ENCODE data around the gene IL17C.

Gene IL17C

DNA sequence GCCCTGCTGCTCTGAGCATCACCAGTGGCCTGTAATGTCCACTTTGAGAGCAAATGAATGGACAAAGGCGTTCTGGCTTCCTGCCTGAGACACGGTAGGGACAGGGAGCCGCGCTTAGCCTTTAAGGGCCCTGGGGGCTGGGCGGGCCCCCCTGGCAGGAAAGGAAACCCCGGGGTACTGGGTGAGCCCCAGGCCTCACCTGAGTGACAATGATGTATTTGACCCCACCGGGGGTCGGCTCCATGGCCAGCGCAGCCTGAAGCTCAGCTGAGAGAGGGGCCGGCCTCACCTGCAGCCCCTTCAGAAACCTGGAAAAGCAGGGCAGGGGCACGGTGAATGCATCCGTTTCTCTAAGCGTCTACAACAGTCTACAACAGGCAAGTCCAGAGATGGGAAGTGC lies 14.7 kb downstream of the IL17C start:
- TF ChIP-seq, protein P1, sequence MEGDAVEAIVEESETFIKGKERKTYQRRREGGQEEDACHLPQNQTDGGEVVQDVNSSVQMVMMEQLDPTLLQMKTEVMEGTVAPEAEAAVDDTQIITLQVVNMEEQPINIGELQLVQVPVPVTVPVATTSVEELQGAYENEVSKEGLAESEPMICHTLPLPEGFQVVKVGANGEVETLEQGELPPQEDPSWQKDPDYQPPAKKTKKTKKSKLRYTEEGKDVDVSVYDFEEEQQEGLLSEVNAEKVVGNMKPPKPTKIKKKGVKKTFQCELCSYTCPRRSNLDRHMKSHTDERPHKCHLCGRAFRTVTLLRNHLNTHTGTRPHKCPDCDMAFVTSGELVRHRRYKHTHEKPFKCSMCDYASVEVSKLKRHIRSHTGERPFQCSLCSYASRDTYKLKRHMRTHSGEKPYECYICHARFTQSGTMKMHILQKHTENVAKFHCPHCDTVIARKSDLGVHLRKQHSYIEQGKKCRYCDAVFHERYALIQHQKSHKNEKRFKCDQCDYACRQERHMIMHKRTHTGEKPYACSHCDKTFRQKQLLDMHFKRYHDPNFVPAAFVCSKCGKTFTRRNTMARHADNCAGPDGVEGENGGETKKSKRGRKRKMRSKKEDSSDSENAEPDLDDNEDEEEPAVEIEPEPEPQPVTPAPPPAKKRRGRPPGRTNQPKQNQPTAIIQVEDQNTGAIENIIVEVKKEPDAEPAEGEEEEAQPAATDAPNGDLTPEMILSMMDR (IDR thresholded peaks at IDR 0.05; ENCODE audit: low read depth, low read length), result no peak
- H3K4me3 ChIP-seq (ENCODE audit: low read depth, low read length), result no peak overlapping the region

DNA sequence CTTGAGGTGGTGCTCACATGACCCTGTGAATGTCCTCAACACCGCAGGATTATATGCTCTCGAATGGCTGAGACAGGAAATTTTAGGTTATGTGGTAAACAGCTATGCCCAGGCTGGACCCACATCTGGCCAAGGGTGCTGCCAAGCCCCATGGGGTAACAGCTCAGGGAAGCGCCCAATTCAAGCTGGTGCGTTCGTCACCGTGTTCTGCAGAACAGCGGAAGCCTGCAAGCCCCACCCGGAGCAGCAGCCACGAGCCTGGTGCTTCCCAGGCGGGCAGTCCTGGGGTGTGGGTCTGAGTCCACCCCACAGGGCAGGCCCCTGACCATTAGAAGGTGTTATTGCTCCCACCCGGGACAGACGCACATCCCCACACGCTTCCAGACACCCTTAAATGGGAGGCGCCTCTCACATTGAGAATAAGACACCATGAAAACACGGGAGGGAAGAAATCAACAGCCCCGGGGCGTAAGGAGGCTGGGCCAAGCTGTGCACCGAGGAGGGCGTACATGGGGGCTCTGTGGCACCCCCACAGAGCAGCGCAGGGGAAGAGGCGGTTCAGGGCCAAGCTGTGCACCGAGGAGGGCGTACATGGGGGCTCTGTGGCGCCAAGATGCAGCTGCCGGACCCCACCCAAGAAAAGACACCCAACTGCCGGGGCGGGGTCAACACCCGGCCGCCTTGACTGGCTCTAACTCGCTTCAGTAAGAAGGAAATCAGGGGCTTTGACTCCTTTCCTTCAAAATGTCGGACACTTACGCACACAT lies 15.4 kb downstream of the IL17C start:
- TF ChIP-seq, protein P1 (IDR thresholded peaks at IDR 0.05; ENCODE audit: low read depth, low read length), result no peak

DNA sequence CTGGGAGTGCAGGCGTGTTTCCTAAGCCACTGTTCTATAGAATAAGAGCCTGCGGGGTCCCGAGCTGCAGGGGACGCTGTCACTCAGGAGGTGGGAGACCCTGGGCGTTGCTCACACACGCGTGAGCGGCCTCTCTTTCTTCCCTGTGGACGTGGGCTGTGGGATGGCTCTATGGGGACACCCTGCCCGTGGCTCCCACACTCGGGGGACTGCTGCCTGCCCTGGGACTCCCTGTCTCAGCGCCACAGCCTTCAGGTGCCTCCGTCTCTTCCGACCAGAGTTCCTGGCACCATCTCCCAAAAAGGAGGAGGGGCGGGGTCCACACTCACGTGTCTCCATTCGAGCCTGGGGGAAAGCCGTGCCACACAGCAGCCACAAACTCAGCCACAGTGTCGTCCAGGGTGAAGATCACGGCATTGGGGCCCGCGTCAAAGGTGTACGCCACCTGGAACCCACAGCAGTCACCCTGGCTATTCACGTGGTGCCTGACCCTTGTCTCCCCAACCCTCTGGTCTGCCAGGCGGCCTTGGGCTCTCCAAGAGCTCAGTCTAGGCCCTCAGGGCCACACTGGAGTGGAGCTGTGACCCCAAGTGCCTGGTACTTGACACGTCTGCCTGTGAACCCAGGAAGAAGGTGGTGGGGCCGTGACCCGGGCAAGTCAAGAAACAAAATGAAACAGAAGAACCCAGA lies 16.1 kb downstream of the IL17C start:
- TF ChIP-seq, protein P1 (IDR thresholded peaks at IDR 0.05; ENCODE audit: low read depth, low read length), result no peak
- no peak overlapping the region for H3K4me3 ChIP-seq (ENCODE audit: low read depth, low read length)

More for the DNA sequence above, 15.4 kb downstream of the IL17C start:
- H3K4me3 ChIP-seq (ENCODE audit: low read depth, low read length), result no peak overlapping the region

DNA sequence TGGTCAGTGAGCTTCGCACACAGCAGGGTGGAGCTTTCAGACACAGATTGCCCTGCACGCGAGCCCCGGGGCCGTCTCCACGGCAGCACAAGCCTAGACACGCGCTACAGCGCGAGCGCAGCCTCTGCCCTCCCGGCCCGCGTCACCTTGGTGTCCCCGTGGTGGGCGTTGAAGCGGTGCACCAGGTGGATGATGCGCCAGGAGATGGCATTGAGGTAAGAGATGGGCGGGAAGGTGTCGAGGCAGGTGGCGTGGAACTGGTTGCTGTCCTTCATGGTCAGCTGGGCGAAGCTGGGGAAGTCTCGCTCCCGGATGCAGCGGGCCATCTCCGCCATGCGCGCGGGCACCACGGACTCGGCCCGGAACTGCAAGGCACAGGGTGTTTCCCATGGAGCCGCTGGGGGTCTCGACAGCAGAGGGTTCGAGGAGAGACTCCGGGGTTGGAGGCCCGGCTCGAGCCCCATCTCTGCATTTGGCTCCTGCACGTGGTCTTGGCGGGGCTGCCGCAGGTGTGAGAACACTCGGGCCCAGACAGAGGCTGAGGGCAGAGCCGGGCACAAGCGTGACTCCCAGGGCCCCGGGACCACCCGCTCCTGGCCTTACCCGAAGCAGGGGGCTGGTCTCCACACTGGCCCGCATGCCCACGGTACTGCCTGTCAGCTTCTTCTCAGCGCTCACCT lies 16.8 kb downstream of the IL17C start:
- H3K4me3 ChIP-seq (ENCODE audit: low read depth, low read length), result no peak overlapping the region
- TF ChIP-seq, protein P1 (IDR thresholded peaks at IDR 0.05; ENCODE audit: low read depth, low read length), result no peak

DNA sequence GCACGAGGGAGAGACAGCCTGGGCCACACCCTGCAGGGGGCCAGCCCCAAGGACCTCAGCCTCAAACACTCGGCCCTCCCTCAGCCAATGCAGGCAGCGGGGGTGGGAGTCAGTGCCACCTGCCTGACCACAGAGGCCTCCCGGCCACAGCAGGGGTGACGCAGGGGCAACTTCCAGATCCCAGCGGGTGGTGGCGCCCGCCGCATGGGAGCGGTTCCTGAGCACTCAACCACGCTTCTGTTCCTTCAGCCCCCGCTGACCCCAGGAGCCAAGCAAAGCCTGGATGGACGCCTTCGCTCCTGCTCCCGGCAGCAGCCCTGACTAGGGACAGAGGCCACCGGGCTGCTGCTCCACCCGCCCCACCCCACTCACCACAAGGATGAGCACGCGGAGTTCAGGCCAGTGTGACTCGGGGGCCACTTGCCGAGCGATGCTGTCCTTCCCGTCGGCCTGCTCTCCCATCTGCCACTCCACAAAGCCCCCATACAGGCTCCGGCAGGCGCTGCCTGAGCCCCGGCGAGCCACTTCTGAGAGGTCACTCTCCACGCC lies 17.4 kb downstream of the IL17C start:
- no peak overlapping the region for H3K4me3 ChIP-seq (ENCODE audit: low read depth, low read length)
- TF ChIP-seq, protein P1 (IDR thresholded peaks at IDR 0.05; ENCODE audit: low read depth, low read length), result no peak

DNA sequence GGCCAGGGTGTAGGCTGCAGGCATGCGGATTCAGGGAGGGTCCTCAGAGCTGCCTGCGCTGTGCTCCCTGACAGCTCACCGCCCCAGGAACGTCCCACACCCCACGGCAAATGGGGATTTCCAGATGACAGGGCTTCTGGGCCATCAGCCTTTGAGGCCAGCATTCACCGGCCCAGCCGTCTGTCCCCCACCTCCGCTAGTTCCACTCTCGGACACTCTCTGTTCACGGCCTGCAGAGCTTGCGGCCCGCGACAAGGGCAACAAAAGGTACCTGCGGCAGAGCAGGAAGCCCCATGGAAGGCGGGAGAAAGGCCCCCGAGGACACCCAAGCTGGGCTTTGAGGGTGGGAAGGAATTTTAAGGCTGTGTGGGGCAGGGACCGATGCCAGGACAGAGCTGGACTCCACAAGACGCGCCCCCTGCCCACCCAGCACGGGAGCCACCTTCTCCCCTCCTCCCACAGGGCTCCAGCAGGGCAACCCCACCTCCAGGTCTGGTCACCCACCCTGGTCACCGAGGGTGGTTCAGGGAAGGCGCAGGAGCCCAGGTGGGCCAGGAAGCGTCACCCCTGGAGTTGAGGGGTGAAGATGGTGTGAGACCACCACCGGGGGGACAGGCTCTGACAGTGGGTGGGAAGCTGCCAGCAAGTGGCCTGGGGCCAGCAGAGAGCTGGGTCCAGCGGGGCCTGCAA lies 18.1 kb downstream of the IL17C start:
- TF ChIP-seq, protein P1 (IDR thresholded peaks at IDR 0.05; ENCODE audit: low read depth, low read length), result no peak
- no peak overlapping the region for H3K4me3 ChIP-seq (ENCODE audit: low read depth, low read length)
